K562 (cell line): ENCODE results near the gene EPHA10. TPM values are rescaled to one million over a fixed set of nuclear protein-coding genes. Genes with fewer than 3 reads are reported as not detected.

Experiments used
- CHAMP1 ChIP-seq: fragments of 450-650 bp; IDR thresholded peaks from 2 replicates; pipeline ENCODE4 v1.6.1; 2016; ENCODE audit warnings: mild to moderate bottlenecking
- IRF2 ChIP-seq: sonication (generic); formaldehyde crosslinking; IDR thresholded peaks from 2 replicates; pipeline ENCODE4 v1.8.1; 2022; ENCODE audit warnings: mild to moderate bottlenecking, missing genetic modification reagents
- POLR2AphosphoS2 ChIP-seq: IDR thresholded peaks from 2 replicates; pipeline ENCODE4 v1.6.1; 2012; ENCODE audit warnings: low read length, improper control_type of control experiment
- RCOR1 ChIP-seq, 2 experiments: IDR thresholded peaks; 2 replicates each; pipeline ENCODE4 v1.6.1; 2012; ENCODE audit warnings: low read depth in 2 of 2, low read length in 2 of 2, borderline replicate concordance in 1 of 2, improper control_type of control experiment in 1 of 2
- SFPQ ChIP-seq: fragments of 200-400 bp; formaldehyde crosslinking; IDR thresholded peaks from 2 replicates; pipeline ENCODE4 v1.6.1; 2017; ENCODE audit warnings: mild to moderate bottlenecking, low read depth, low read length, moderate library complexity
- ZKSCAN3 ChIP-seq: fragments of 250-450 bp; sonication (Bioruptor Pico); IDR thresholded peaks from 2 replicates; pipeline ENCODE4 v1.4.0; 2020
- polyA plus RNA-seq, 8 experiments: library from polyadenylated mRNA; depleted of rRNA in 4 of 8; stranded (reverse) in 5 of 8; unstranded in 3 of 8; fragments of >200 nt; fragmentation: Nextera tagmentation in 2 of 8; fragmentation: Illumina TruSeq in 1 of 8; extraction: Ambion mirVana in 2 of 8; extraction: Trizol in 1 of 8; gene quantifications; 2 replicates each; pipeline versions ENCODE4 v1.2.1 to v1.2.3, GENCODE V29; 2011 to 2014; ENCODE audit warnings: inconsistent platforms in 1 of 8, missing spikeins in 1 of 8
- total RNA-seq, 7 experiments: library from RNA; depleted of rRNA in 6 of 7; stranded (reverse); fragments of >200 nt in 6 of 7; fragmentation: Illumina TruSeq in 2 of 7; extraction: Trizol in 2 of 7; gene quantifications; 2 replicates each; pipeline versions ENCODE4 v1.2.1 to v1.2.3, GENCODE V29; 2011 to 2021; ENCODE audit warnings: low replicate concordance in 1 of 7

The EPHA10 gene
- total and polyA plus RNA-seq, 9 of the 15 experiments (the other 6 are each of a cell fraction or from before 2014, with no cell fraction given) = 0.03 TPM; not detected in 8

- no peak for TF ChIP-seq SFPQ
- no peak for TF ChIP-seq CHAMP1
- TF ChIP-seq POLR2AphosphoS2 = no peak
- TF ChIP-seq RCOR1 (IDR thresholded peaks at IDR 0.05; ENCODE audit: borderline replicate concordance in 1 of 2, low read depth in 2 of 2, low read length in 2 of 2) = no peak
- no peak for TF ChIP-seq IRF2 (CRISPR knock-in tag)
- TF ChIP-seq ZKSCAN3 (CRISPR knock-in tag) = no peak
Observed at GRCh38 chr1:37762516-37762915, 2.4 kb downstream of the EPHA10 start (continued).
